ACC112 (cell line): Measurements from ENCODE around the gene EZR.

ENCODE experiments used
- H2AFZ ChIP-seq: fragments of 200-600 bp; sonication (generic); one replicate; pipeline ENCODE4 v1.6.0; 2017; ENCODE audit warnings: antibody characterized with exemption, low read length; ENCODE audit not compliant: unreplicated experiment
- H3K27ac ChIP-seq: fragments of 200-600 bp; sonication (generic); 2 replicates; pipeline ENCODE4 v1.5.1; 2014; ENCODE audit warnings: low read depth, mild to moderate bottlenecking, antibody characterized with exemption, low read length, moderate library complexity
- H3K27me3 ChIP-seq: fragments of 200-600 bp; sonication (generic); 2 replicates; pipeline ENCODE4 v1.6.1; 2014; ENCODE audit warnings: mild to moderate bottlenecking, antibody characterized with exemption, low read length, moderate library complexity, mixed read lengths; ENCODE audit not compliant: insufficient read depth
- H3K36me3 ChIP-seq: fragments of 200-600 bp; sonication (generic); 2 replicates; pipeline ENCODE4 v1.6.1; 2016; ENCODE audit warnings: mild to moderate bottlenecking, antibody characterized with exemption, low read length, moderate library complexity, mixed read lengths; ENCODE audit not compliant: insufficient read depth
- H3K4me1 ChIP-seq: fragments of 200-600 bp; sonication (generic); one replicate; pipeline ENCODE4 v1.6.1; 2016; ENCODE audit warnings: low read length, mixed read lengths; ENCODE audit not compliant: insufficient read depth, unreplicated experiment, control insufficient read depth
- H3K4me3 ChIP-seq: fragments of 200-600 bp; sonication (generic); 2 replicates; pipeline ENCODE4 v1.5.1; 2014; ENCODE audit warnings: mild to moderate bottlenecking, low read depth, low read length
- H3K79me2 ChIP-seq: fragments of 200-600 bp; sonication (generic); one replicate; pipeline ENCODE4 v1.6.0; 2016; ENCODE audit warnings: low read length; ENCODE audit not compliant: control insufficient read depth, unreplicated experiment, insufficient read depth

EZR gene

DNA sequence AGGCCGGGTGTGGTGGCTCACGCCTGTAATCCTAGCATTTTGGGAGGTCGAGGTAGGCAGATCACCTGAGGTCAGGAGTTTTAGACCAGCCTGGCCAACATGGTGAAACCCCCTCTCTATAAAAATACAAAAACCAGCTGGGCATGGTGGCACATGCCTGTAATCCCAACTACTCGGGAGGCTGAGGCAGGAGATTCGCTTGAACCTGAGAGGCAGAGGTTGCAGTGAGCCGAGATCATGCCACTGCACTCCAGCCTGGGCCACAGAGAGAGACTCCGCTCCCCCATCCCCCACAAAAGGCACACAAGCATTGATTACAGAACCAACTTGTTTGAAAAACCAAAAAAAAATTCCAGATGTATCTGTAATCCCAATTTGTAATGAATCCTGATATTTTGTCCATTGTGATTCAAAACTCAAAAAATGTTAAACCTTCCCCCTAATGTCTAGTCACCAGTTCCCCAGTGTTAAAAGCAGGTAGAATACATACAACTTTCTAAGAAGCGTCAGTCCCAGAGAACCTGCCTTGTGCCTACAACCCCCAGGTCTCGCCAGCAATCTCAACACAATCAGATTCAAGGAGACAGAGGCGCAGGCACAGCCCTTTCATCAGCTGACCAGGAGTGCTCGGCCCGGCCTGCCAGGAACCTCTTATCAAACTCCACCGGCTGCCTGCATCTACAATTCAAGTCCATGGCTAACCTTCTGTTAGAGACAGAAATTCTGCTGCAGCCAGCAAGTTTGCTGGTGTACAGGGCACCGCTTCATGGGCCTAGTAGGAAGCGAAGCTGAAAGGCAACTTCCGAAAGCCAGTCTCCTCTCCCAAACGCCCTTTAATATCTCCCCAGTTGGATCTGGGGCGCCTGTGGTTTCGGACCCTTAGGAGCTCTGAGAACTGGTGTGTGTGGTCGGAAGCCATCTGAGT is 2.1 kb downstream of the EZR start:
- no peaks in the 10 kb centered on the region for H3K36me3 ChIP-seq
- no peak overlapping the region for H3K27ac ChIP-seq
- peak overlapping the region; percentile 81 for H3K4me3 ChIP-seq
- H3K4me1 ChIP-seq = peaks cover 17% of the 10 kb centered on the region
- H3K79me2 ChIP-seq = peaks cover 57% of the 10 kb centered on the region
- H2AFZ ChIP-seq = no peak overlapping the region
- no peaks in the 10 kb centered on the region for H3K27me3 ChIP-seq

DNA sequence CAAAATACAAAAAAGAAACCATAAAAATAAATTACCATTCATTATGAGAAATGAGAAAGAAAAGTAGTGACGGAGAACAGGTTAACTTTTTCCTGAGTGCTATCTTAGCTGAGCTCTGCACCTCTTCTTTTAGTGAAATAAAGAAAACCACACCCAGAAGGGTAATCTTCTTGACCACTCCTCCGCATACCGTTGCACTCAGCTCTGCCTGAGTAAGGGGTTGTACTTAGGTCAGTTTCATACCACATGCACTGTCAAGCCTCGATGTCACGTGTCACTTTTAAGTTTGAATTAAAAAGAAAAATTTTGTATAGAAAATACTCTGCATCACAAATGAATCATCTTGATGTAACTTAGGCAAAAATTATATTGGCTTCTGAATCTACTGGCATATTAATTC is 2.8 kb downstream of the EZR start:
- Histone ChIP-seq H3K36me3 (no peaks in the 10 kb centered on the region), H3K4me3 (peak overlapping the region; percentile 81; the same call in 1 of the 2 replicates), H3K4me1 (peaks cover 17% of the 10 kb centered on the region), H2AFZ (no peak overlapping the region), H3K79me2 (peaks cover 60% of the 10 kb centered on the region), H3K27me3 (no peaks in the 10 kb centered on the region), H3K27ac (no peak overlapping the region)

DNA sequence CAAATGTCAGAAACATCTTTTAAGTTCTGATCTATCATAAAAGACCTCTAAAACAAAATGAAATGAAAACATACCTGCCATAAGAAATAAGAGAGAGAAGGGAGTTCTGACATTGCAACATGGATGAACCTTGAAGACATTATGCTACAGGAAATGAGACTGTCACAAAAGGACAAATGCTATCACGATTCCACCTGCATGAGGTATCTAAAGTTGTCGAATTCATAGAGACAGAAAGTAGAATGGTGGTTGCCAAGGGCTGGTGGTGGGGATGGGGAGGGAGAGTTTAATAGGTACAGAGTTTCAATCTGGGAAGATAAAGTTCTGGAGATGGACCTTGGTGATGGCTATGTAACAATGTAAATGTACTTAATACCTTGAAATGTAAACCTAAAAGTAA is 3.3 kb downstream of the EZR start:
- Histone ChIP-seq H2AFZ (no peak overlapping the region), H3K4me3 (no peak overlapping the region), H3K4me1 (peaks cover 17% of the 10 kb centered on the region), H3K79me2 (peaks cover 62% of the 10 kb centered on the region), H3K27ac (no peak overlapping the region), H3K27me3 (no peaks in the 10 kb centered on the region), H3K36me3 (no peaks in the 10 kb centered on the region)

DNA sequence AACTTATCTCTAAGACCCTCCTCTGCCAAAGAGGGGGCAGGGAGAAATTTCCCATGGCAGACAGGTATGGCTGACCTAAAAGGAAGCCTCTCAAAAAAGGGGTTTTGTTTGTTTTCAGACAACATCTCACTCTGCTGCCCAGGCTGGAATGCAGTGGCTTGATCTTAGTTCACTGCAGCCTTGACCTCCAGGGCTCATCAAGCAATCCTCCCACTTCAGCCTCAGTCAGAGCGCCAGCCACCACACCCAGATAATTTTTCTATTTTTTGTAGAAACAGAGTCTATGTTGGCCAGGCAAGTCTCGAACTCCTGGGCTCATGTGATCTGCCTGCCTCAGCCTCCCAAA is 3.8 kb downstream of the EZR start:
- no peaks in the 10 kb centered on the region for H3K36me3 ChIP-seq
- peaks cover 67% of the 10 kb centered on the region for H3K79me2 ChIP-seq
- H3K4me3 ChIP-seq = 0 out of 2 replicates have a peak overlapping the region, but pooled peaks have one; percentile 10
- no peak overlapping the region for H2AFZ ChIP-seq
- H3K4me1 ChIP-seq = peaks cover 17% of the 10 kb centered on the region
- no peaks in the 10 kb centered on the region for H3K27me3 ChIP-seq
- H3K27ac ChIP-seq = no peak overlapping the region

DNA sequence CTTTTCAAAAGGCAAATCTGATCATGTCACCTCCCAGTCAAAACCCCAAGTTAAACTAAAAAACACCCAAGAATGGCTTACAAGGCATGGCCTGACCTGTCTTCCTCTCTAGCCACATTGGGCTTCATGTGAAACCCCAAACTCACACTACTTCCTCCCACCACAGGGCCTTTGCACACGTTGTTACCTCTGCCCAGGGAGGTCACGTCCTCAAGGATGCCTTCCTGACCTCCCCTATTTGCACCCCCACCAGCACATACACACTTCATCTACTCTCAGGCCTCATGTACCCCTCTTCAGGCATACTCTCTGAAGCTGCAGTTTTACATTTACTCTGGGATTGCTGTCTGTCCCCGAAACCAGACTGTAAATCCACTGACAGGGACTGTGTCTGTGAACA is 6.1 kb downstream of the EZR start:
- Histone ChIP-seq H2AFZ (no peak overlapping the region), H3K4me1 (peaks cover 17% of the 10 kb centered on the region), H3K79me2 (peaks cover 76% of the 10 kb centered on the region), H3K36me3 (no peaks in the 10 kb centered on the region), H3K4me3 (no peak overlapping the region), H3K27ac (no peak overlapping the region), H3K27me3 (no peaks in the 10 kb centered on the region)

DNA sequence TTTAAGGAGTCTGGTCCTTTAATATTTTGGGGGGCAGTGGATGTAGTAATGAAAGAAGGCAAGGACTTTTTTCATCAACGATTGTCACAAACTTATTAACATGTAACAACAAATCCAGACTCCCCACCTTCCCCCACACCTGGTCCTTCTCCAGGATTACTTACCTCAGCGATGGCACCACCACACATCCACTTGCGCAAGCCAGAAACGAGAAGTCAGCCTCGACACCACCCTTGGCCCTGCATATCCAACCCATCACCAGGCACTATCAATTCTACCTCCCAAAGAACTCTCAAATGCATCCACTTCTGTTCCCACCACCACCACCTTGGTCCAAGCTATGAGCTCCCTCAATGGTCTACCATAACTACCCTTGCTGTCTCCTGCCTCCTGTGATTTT is 6.6 kb downstream of the EZR start:
- peaks cover 77% of the 10 kb centered on the region for H3K79me2 ChIP-seq
- peaks cover 17% of the 10 kb centered on the region for H3K4me1 ChIP-seq
- H3K36me3 ChIP-seq = no peaks in the 10 kb centered on the region
- no peaks in the 10 kb centered on the region for H3K27me3 ChIP-seq
- H3K4me3 ChIP-seq = no peak overlapping the region
- H2AFZ ChIP-seq = no peak overlapping the region
- H3K27ac ChIP-seq = no peak overlapping the region

DNA sequence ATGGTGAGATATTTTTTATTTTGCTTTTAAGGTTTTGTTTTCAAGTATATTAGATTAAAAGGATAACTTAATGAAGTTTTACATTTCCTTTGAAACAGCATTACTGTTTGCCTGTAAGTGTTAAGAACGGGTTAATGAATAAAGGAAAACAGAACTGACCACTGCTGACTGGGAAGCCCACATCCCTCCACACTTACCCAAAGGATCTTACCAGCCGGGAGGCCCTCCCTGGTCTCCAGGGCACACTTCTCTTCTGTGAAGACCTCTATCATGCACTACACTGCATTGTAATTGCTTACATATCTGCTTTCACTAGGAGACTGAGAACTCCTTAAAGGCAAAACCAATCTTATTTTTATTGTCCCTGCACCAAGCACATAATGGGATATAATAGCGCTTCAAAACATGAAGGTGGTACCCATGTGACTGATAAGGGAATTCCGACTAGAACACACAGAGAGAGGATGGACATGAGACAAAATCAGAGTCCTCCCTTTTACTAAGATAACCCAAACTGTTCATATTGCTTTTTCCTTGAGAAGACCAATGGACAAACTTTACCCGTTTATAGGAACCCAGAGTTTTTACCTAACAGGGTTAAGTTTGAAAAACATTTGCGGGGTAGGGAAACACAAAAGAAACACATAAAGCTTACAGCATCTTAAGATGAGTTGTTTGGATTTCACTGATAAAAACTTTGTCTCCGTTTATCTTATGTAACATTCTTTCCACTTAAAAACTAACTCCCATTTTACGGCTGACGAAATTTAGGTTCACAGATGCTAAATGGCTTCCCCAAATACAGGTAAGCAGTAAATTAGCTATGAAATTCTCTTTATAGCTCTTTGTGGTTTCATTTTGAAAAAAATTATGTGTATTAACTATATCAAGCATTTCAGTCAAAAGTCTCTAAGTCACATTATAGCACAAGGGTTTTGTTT is 8.7 kb downstream of the EZR start:
- H3K27me3 ChIP-seq = no peaks in the 10 kb centered on the region
- no peak overlapping the region for H3K4me3 ChIP-seq
- peaks cover 72% of the 10 kb centered on the region for H3K79me2 ChIP-seq
- no peak overlapping the region for H2AFZ ChIP-seq
- no peak overlapping the region for H3K27ac ChIP-seq
- peaks cover 9% of the 10 kb centered on the region for H3K4me1 ChIP-seq
- H3K36me3 ChIP-seq = no peaks in the 10 kb centered on the region

DNA sequence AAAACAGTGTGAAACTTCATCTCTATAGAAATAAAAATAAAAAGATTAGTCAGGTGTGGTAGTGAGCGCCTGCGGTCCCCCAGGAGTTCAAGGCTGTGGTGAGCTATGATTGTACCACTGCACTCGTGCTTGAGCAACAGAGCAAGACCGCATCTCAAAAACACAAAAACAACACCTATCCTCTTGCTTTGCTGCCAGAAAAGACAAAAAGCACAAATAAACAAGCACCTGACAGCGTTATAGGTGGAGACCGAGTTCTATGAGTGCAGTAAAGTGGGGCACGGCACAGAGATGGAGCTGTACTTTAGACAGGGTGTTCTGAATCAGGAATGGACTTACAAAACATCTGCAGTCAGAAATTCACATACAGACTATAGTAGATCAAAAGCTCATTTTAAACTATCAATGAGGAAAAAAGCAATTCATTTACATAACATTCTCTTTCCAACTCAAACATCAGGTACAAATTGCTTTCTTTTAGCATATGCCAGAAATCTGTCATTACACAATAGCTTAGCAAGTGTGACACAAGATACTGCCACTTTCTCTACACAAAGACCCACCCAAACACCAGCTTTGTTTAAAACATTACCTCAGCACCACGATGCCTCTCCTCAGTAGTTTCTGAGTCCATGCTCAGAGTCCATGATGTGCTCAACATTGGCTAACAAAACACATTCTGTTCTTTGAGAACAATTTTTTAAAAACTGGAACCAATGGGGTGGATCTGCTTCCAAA is 10.1 kb downstream of the EZR start:
- Histone ChIP-seq H3K4me3 (no peak overlapping the region), H3K36me3 (no peaks in the 10 kb centered on the region), H3K79me2 (peaks cover 64% of the 10 kb centered on the region), H2AFZ (no peak overlapping the region), H3K27ac (no peak overlapping the region), H3K27me3 (no peaks in the 10 kb centered on the region), H3K4me1 (no peaks in the 10 kb centered on the region)

DNA sequence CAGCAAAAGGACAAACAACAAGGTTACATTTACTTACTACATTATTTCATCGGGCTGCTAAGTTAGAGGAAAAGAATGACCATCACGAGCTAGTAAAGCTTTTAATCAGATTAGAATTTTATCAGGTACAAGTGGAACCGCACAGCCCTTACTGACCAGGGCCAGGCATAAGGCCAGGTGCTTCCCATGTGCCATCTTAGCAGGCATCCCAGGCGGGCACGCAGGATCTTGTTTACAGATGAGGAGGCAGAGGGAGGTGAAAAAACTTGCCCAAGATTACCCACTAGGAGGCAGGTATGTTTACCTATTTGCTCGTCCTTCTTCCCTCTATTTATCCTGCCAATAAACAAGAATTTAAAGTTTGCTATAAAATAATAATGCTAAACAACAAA is 10.7 kb downstream of the EZR start:
- Histone ChIP-seq H3K36me3 (no peaks in the 10 kb centered on the region), H3K27me3 (no peaks in the 10 kb centered on the region), H3K4me1 (peaks cover 5% of the 10 kb centered on the region), H3K27ac (no peak overlapping the region), H3K79me2 (peaks cover 64% of the 10 kb centered on the region), H2AFZ (no peak overlapping the region), H3K4me3 (no peak overlapping the region)
